ENCODE results near the gene DENND1A. TPM values are rescaled to one million over a fixed set of nuclear protein-coding genes. Genes with fewer than 3 reads are reported as not detected.

DENND1A gene
- total and polyA plus RNA-seq, 2 of the 13 experiments (the other 11 are each of a cell fraction or from before 2014, with no cell fraction given) = 14.8 to 30.1 TPM

- TF ChIP-seq TBX3 (IDR thresholded peaks at IDR 0.05; ENCODE audit: borderline replicate concordance) (no peak), ZNF619 (CRISPR knock-in tag; IDR thresholded peaks at IDR 0.05) (no peak), ATF3 (CRISPR knock-in tag; IDR thresholded peaks at IDR 0.05) (no peak), KDM3A (CRISPR knock-in tag; IDR thresholded peaks at IDR 0.05; ENCODE audit: low read depth) (peak; percentile 35; the same call in 1 of the 2 replicates), XRCC5 (optimal IDR thresholded peaks at IDR 0.05; ENCODE audit: low read length) (peak; percentile 44), EEA1 (CRISPR knock-in tag; IDR thresholded peaks at IDR 0.05; ENCODE audit: borderline replicate concordance) (no peak), IKZF5 (CRISPR knock-in tag; IDR thresholded peaks at IDR 0.05) (no peak), RBM39 (IDR thresholded peaks at IDR 0.05; ENCODE audit: low read depth, low read length, poor library complexity, severe bottlenecking) (peak; percentile 16), MAZ (IDR thresholded peaks at IDR 0.05; ENCODE audit: borderline replicate concordance, low read depth, low read length) (no peak), MAZ (CRISPR knock-in tag; IDR thresholded peaks at IDR 0.05; ENCODE audit: low read depth) (0 out of 2 replicates have a peak, but pooled peaks have one; percentile 24), ZMYM3 (CRISPR knock-in tag; IDR thresholded peaks at IDR 0.05) (0 out of 2 replicates have a peak, but pooled peaks have one; percentile 10), GPN1 (CRISPR knock-in tag; IDR thresholded peaks at IDR 0.05; ENCODE audit: borderline replicate concordance) (no peak), ONECUT2 (CRISPR knock-in tag; IDR thresholded peaks at IDR 0.05) (no peak), ZNF20 (CRISPR knock-in tag; IDR thresholded peaks at IDR 0.05) (no peak), ZNF256 (CRISPR knock-in tag; conservative IDR thresholded peaks at IDR 0.05) (no peak), ZNF687 (CRISPR knock-in tag; IDR thresholded peaks at IDR 0.05) (peak; percentile 52), TP53 (CRISPR knock-in tag; conservative IDR thresholded peaks at IDR 0.05) (no peak), TARDBP (CRISPR knock-in tag; IDR thresholded peaks at IDR 0.05) (no peak), E2F1 (CRISPR knock-in tag; IDR thresholded peaks at IDR 0.05) (no peak)
These were observed 580.0 kb downstream of the DENND1A start (continued) for GRCh38 chr9:123349691-123350480.
